ENCODE results near the gene CYP4B1. TPM values are rescaled to one million over a fixed set of nuclear protein-coding genes. Genes with fewer than 3 reads are reported as not detected.

The CYP4B1 gene
- not detected for polyA plus RNA-seq (2012; ENCODE audit: insufficient read length, low read depth)

DNA sequence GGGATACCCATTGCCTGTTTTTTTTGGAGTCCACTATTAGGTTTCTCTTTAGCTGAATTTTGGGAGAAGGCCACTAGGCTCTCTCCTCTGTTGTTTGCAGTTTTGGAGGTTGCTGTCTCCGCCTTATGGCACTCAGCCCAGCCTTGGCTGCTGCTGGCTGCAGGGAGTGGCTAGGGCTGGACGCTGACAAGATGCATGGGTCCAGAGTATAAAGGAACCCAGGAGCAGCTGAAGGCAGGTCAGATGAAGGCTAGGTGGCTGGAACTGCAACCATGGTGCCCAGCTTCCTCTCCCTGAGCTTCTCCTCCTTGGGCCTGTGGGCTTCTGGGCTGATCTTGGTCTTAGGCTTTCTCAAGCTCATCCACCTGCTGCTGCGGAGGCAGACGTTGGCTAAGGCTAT is at the start of gene CYP4B1:
TSS of gene CYP4B1 (plus strand) at position 237 of the 400 bp plus-strand sequence. CDS start at position 273, 36 bp downstream.
- no peak for TF ChIP-seq FOXP2 (optimal IDR thresholded peaks at IDR 0.05; ENCODE audit: borderline replicate concordance, extremely low read depth, extremely low read length, insufficient read depth)
- TF ChIP-seq, protein P1, sequence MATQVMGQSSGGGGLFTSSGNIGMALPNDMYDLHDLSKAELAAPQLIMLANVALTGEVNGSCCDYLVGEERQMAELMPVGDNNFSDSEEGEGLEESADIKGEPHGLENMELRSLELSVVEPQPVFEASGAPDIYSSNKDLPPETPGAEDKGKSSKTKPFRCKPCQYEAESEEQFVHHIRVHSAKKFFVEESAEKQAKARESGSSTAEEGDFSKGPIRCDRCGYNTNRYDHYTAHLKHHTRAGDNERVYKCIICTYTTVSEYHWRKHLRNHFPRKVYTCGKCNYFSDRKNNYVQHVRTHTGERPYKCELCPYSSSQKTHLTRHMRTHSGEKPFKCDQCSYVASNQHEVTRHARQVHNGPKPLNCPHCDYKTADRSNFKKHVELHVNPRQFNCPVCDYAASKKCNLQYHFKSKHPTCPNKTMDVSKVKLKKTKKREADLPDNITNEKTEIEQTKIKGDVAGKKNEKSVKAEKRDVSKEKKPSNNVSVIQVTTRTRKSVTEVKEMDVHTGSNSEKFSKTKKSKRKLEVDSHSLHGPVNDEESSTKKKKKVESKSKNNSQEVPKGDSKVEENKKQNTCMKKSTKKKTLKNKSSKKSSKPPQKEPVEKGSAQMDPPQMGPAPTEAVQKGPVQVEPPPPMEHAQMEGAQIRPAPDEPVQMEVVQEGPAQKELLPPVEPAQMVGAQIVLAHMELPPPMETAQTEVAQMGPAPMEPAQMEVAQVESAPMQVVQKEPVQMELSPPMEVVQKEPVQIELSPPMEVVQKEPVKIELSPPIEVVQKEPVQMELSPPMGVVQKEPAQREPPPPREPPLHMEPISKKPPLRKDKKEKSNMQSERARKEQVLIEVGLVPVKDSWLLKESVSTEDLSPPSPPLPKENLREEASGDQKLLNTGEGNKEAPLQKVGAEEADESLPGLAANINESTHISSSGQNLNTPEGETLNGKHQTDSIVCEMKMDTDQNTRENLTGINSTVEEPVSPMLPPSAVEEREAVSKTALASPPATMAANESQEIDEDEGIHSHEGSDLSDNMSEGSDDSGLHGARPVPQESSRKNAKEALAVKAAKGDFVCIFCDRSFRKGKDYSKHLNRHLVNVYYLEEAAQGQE (IDR thresholded peaks at IDR 0.05; ENCODE audit: insufficient read depth in 1 of 2, low read depth in 2 of 2, low read length in 2 of 2), result no peak
- TF ChIP-seq POLR2AphosphoS5 (IDR thresholded peaks at IDR 0.05; ENCODE audit: low read depth, low read length), result no peak

DNA sequence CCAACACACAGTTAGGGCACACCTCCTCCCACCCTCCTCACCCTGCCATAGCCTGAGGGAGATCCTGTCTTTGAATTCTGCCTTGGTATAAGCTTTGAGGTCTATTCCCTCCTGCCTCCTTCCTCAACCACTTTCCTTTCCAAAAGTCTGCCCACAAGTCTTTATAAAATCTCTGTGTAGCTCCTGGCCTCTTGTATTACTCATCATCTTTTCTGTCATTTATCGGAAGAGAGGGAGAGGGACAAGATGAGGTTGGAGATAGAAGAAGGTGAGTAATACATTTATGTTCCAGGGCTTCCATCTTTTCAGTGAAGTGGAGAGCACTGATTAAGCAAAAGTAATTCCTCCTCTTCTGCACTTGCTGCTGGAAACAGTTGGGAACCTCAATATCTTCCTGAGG is 49.4 kb upstream of the CYP4B1 start:
- TF ChIP-seq TAF1 (IDR thresholded peaks at IDR 0.05; ENCODE audit: borderline replicate concordance, insufficient read depth, low read length) (no peak), SIN3A (IDR thresholded peaks at IDR 0.05; ENCODE audit: borderline replicate concordance, insufficient read depth, low read length) (no peak), FOXP2 (optimal IDR thresholded peaks at IDR 0.05; ENCODE audit: borderline replicate concordance, extremely low read depth, extremely low read length, insufficient read depth) (no peak), POLR2AphosphoS5 (IDR thresholded peaks at IDR 0.05; ENCODE audit: low read depth, low read length) (no peak)
- TF ChIP-seq, protein P1 (IDR thresholded peaks at IDR 0.05; ENCODE audit: insufficient read depth in 1 of 2, low read depth in 2 of 2, low read length in 2 of 2), result no peak

DNA sequence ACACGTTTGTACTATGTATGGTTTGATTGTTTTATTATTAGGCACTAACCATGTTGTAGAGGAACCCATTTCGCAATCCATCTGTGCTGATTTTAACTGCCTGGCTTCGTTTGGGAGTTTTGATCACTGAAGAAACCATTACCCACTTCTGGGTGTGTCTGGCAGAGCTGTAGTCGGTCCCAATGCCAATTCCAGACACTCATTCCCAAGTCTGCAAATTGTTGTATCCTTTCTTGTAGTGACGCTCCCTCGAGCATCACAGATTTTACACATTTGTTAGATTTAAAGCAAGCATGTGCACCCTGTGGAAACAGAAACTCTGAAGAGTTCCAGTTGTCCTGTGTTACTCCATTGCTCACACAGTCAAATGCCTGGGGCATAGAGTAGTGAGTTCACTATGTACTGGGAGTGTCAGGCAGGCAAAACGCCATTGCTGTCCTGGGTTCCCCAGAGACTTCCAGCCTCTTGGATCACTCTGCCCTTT is 48.9 kb upstream of the CYP4B1 start:
- TF ChIP-seq SIN3A (IDR thresholded peaks at IDR 0.05; ENCODE audit: borderline replicate concordance, insufficient read depth, low read length) (no peak), FOXP2 (optimal IDR thresholded peaks at IDR 0.05; ENCODE audit: borderline replicate concordance, extremely low read depth, extremely low read length, insufficient read depth) (no peak), POLR2AphosphoS5 (IDR thresholded peaks at IDR 0.05; ENCODE audit: low read depth, low read length) (no peak), TAF1 (IDR thresholded peaks at IDR 0.05; ENCODE audit: borderline replicate concordance, insufficient read depth, low read length) (no peak)
- TF ChIP-seq, protein P1 (IDR thresholded peaks at IDR 0.05; ENCODE audit: insufficient read depth in 1 of 2, low read depth in 2 of 2, low read length in 2 of 2), result no peak

DNA sequence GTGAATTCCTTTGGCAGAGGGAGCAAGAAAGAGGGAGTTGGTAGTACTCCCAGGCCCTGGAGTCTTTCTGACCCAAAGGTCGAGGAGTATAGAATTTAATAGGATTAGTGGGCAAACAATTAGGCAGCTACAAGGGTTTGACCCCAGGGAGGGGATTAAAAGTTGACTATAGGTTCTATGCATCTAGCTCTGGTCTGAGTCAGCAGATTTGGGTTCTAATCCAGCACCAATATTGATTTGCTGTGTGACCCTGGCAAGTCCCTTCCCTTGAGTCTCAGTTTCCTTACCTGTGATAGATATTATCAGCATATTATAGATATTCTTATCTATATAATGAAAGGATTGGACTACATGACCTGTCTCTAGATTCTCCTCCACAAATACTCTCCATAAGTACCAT is 44.9 kb upstream of the CYP4B1 start:
- TF ChIP-seq FOXP2 (optimal IDR thresholded peaks at IDR 0.05; ENCODE audit: borderline replicate concordance, extremely low read depth, extremely low read length, insufficient read depth) (no peak), TAF1 (IDR thresholded peaks at IDR 0.05; ENCODE audit: borderline replicate concordance, insufficient read depth, low read length) (no peak), POLR2AphosphoS5 (IDR thresholded peaks at IDR 0.05; ENCODE audit: low read depth, low read length) (no peak)

DNA sequence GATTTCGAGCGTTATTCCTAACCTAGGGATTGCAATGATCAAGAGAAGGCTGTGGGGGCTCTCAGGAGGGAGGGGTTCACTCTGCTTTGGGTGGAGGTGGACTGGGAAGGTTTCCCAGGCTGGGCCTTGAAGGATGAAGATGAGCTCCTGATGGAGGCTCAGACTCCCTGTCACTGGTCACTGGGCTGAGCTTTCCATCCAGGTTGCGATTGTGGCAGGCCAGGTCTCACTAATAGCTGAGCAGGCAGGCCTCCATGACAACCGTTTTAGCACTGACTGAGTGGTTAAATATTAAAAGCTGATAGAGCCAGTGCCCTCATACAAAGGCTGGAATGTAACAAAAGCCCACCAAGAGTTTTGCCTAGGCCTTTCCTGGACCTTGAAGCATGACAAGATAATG is 43.7 kb upstream of the CYP4B1 start:
- TF ChIP-seq TAF1 (IDR thresholded peaks at IDR 0.05; ENCODE audit: borderline replicate concordance, insufficient read depth, low read length) (no peak), FOXP2 (optimal IDR thresholded peaks at IDR 0.05; ENCODE audit: borderline replicate concordance, extremely low read depth, extremely low read length, insufficient read depth) (no peak), SIN3A (IDR thresholded peaks at IDR 0.05; ENCODE audit: borderline replicate concordance, insufficient read depth, low read length) (no peak), POLR2AphosphoS5 (IDR thresholded peaks at IDR 0.05; ENCODE audit: low read depth, low read length) (no peak)
- TF ChIP-seq, protein P1 (IDR thresholded peaks at IDR 0.05; ENCODE audit: insufficient read depth in 1 of 2, low read depth in 2 of 2, low read length in 2 of 2), result no peak

All from PFSK-1 (cell line).